DMS 273 (cell line): Measurements from ENCODE around the gene RNF213.
A peak's percentile ranks its signal among the peaks of the same experiment; 100 is the strongest.
"Not testable (repeated sequence)": the region's sequence is repeated elsewhere in the genome, so short reads cannot be mapped to it uniquely, and the experiment has no call there.

ENCODE experiments used
- DNase-seq: peaks from one replicate; lab custom pipeline; 2025; ENCODE audit not compliant: unreplicated experiment; lab: John Stamatoyannopoulos, UW

Gene RNF213

DNA sequence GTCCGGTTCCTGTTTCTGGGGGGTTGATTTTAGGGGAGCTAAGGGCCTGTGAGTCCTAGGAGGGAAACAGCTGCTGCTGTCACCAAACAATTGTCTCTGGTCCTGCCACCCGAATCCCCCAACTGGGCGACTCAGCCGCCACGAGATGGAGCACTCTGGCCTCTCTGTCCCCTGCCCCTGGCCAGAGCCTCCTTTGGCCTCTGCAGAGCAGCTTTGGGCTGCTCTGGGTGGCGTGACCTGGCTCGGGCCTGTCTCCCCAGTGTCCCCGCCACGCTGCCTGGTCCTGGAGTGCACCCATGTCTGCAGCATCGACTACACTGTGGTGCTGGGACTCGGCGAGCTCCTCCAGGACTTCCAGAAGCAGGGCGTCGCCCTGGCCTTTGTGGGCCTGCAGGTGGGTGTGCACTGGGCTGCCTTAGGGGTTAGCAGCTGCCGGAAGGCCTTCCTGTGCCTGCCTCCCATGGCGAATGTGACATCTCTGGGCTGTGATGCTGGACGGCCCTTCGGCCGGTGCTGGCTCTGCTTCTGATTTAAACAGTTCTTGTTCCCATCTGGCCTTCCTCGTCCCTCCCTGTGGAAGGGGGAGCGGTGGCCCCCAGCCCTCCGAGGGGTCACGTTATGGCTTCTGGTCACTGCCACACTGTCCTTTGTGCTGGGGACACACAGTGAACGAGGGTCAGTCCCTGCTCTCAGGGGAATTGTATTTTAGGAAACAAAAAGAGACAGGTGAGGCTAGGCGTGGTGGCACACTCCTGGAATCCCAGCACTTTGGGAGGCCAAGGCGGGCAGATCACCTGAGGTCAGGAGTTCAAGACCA, 11.6 kb upstream of the RNF213 start:
- DNase-seq: no peak

DNA sequence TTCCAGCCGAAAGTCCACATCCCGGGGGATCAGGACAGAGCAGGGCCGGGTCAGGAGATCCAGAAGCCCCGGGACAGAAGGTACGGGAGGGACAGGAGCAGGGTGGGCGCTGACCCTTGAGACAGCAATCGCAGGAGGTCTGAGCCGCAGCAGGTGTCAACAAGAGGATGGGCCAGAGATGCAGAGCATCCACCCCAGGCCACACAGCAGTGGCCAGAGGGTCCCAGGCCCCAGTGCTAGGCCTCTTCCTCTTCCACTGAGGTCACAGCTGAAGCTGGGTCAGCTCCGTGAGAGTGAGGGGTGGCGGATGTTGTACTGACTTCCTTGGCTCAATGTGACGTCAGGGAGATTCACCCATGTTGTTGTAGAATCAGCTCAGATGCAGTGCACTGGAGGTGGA, 8.7 kb upstream of the RNF213 start:
- DNase-seq: no peak

DNA sequence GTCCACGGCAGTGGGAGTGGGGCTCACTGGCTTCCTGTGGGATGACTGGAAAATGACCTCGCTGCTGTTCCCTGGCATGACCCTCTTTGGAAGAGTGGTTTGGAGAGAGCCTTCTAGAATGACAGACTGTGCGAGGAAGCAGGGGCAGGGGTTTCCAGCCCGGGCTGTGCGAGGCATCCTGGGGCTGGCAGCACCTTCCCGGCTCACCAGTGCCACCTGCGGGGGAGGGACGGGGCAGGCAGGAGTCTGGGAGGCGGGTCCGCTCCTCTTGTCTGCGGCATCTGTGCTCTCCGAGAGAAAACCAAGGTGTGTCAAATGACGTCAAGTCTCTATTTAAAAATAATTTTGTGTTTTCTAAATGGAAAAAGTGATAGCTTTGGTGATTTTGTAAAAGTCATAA, 7.8 kb upstream of the RNF213 start:
- DNase-seq: peak; percentile 85

DNA sequence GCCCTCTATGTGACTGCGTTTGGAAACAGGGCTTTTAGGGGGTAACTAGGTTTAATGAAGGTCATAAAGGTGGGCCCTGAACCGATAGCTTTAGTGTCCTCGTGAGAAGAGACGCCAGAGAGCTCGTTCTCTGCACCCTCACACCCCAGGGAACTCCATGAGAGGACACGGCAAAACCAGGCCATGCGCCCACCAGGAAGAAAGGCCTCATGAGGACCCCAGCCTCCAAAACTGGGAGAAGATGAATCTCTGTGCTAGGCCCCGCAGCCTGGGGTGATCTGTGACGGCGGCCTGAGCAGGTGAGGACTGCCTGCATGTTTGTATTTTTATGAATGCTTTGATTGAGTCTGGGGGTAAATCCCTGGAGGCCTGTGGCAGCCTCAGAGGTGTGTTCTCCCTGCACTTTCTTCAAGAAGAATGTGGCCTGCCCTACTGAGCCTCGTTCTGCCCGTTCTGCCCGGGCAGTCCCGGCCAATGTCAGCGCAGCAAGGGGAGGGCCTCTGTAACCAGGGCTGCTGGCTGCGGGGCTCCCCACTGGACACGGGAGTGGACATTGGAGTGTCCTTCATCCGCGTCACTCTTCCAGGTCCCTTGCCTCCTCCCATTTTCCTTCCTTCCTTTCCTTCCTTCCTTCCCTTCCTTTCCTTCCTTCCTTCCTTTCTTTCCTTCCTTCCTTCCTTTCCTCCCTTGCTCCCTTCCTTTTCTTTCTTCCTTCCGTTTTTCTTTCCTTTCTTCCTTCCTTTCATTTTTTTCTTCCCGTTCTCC, 6.8 kb upstream of the RNF213 start:
- no peak for DNase-seq

DNA sequence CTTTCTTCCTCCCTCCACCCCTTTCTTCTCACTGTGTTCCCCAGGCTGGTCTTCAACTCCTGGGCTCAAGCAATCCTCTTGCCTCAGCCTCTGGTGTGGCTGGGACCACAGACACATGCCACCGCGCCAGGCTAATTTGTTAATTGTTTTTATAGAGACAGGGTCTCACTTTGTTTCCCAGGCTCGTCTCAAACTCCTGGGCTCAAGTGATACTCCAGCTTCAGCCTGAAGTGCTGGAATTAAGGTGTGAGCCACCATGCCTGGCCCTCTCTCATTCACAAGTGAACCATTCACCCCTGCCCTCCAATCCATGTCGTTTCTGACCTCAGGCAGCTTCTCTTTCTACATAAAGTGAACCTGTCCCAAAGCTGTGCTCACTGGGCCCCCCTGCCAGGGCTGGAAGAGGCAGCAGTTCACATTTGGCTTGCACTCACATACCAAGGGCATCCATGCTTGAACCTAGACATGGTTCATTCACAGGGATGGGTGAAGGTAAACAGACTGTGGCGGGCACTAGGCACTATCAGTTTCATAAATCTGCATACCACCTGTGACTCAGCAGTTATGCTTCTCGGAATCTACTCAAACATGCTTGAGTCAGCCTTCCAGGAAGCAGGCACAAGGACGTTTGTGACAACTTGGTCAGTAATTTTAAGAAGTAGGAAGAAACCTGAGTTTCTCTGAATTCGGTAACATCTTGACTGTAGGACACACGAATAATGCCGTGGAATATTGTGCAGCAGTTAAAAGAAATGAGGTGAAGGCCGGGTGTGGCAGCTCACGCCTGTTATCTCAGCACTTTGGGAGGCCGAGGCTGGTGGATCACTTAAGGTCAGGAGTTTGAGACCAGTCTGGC, 6.0 kb upstream of the RNF213 start:
- peak; percentile 71 for DNase-seq

DNA sequence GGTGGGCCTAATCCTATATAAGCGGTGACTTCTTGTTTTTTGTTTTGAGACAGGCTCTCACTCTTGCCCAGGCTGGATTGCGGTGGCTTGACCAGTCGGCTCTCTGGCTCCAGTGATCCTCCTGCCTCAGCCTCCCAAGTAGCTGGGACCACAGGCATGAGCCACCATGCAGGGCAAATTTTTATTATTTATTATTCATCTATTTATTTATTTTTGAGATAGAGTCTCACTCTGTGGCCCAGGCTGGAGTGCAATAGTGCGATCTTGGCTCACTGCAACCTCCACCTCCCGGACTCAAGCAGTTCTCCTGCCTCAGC, 4.7 kb upstream of the RNF213 start:
- no peak for DNase-seq

DNA sequence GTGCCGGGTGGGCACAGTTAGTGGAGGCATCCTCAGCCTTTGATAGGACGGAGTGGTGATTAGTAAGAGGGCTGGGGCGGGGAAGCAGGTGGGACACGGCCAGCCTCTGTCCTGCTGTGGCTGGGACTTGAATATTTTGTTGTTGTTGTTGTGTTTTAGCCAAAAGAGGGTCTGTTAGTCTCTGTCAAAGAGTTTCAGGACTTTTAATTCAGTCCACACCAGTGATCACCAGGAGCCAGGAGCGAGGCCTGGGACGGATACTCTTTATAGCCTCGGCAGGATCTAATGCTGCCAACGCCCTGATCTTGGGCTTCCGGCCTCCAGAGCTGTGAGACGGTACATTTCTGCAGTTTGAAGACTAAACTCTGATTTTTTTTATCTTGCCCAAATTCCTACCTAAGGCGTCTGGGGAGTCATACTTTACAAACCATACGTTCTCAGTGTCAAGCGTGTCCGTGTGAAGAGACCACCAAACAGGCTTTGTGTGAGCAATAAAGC, 2.9 kb upstream of the RNF213 start:
- no peak for DNase-seq

DNA sequence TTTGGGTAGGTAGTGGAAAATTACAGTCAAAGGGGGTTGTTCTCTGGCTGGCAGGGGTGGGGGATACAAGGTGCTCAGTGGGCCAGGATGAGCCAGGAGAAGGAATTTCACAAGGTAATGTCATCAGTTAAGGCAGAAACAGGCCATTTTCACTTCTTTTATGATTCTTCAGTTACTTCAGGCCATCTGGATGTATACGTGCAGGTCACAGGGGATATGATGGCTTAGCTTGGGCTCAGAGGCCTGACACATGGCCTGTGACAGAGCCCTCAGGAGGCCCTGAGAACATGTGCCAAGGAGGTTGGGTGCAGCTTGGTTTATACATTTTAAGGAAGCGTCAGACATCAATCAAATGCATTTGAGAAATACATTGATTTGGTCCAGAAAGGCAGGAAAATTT, 2.4 kb upstream of the RNF213 start:
- DNase-seq: not testable (repeated sequence)

DNA sequence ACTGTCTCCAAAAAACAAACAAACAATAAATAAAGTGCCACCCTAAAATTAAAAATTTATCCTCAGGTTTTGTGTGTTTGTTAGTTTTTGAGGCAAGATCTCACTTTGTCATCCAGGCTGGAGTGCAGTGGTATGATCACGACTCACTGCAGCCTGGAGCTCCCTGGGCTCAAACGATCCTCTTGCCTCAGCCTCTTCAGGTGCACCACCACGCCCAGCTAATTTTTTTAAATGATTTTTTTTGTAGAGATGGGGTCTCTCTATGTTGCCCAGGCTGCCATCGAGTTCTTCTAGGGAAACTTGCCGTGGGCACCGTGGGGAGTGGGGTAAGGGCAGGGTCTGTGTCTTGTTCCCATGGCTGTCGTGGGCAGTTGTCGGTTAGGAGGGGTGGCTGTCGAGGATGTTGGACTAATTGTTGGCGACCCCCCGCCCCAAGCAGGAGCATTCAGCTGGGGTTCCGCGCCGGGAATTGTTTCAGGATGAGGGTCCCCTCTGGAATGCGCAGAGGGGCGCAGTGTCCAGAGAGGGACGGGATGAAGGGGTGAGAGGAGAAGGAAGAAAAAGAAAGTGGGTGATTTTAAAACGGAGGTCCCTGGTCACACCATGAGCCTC, 1.1 kb upstream of the RNF213 start:
- DNase-seq: no peak

DNA sequence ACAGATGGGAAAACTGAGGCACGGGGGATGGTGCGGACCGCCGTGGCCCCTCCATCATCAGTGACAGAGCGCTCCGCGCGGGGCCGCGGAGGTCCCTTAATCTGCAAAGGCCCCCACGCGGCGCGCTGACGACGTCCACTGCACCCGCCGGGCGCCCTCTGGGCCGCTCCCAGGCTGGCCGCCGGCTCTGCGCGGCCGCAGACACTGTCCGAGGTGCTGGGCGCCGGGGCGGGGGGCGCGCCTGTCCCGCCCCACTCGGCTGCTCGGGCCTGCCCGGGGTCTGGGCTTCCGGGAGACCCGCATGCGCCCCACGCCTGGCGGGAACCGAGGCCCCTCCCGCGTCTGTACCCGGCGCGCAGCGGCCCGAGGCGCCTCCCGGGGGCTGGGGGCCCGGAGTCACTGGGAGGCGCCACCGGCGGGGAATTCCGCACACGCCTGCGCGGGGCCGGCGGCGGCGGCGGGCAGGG, 550 bp upstream of the RNF213 start:
- DNase-seq: peak; percentile 85

DNA sequence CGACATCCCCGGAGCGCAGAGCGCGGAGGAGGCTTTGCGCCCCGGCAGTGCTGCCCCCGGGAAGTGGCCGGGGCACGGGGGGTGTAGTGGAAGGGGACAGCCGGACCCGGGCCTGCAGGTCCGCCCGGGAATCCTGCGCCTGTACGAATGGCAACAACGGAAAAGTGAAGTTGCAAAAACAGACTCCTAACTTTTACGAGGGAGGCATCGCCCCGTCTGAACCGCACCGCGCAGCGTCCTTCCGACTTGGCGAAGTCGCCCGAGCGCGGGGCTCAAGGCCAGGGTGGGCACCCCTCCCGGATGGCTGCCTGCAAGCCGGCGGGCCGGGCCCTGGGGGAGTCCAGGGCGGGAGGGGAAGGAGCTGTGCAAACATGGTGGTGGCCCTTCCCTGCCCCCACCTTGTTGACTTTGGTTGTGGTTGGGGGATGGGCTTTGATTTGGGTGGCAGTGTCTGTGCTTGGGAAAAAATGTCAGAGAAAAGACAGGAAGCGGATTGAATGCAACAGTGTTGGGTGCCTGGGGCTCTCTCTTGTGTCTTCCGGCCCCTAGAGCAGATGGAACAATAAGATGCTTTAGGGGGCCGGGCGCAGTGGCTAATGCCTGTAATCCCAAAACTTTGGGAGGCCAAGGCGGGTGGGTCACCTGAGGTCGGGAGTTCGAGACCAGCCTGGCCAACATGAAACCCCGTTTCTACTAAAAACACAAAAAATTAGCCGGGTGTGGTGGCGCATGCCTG, 675 bp downstream of the RNF213 start:
- peak; percentile 54 for DNase-seq

DNA sequence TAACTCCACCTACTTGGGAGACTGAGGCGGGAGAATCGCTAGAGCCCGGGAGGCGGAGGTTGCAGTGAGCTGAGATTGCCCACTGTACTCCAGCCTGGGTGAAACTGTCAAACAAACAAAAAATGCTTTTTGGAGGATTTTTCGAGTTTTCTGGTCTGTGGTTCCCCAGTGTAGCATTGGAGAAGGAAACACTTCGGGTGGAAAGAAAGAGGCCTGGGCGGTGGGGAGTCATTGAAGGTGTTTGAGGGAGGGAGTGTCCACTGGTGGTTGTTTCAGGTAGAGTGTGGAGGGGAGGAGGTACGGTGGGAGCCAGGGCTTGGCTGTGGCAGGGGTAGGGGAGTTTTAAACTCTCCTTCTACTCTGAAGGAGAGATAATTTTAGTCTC, 1.2 kb downstream of the RNF213 start:
- DNase-seq: no peak

DNA sequence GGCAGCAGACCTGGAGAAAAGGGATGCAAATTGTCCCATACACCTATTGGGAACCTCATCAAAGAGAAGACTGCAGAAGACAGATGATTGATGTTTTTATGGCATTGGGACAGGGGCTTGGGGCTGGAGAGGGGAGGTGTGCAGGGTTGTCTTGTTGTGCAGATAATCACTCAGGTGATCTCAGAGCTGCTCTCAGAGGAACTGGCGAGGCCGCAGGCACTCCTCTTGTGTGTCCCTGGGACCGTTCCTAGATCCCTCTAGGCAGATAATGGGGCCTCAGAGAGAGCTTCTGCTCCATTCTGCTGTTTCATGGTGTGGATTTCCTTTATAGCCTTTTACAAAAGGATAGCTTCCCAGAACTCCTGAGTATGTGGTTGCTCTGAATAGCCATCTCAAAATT, 1.6 kb downstream of the RNF213 start:
- peak; percentile 27 for DNase-seq

DNA sequence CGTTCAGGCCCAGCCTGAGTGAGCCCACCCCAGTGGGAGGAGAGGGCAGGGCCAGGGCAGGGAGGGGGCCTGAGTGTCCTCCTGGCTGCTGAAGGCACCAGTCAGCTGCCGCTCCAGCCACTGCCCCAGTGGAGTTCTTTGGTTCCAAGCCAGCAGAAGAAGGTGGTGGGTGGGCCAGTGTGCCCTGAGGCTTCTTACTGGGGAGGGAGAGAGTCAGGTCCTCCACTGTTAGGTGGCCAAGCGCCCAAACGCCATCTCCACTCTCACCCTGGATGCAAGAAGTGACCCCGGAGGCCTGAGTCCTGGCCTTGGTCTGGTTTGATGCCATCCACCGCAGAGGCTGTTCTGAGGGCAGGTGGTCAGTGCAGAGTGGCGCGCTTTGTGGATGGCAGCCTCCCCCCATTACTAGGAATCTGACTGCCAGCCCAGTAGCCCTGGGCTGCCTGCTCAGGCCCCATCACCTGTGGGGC, 2.2 kb downstream of the RNF213 start:
- DNase-seq: no peak

DNA sequence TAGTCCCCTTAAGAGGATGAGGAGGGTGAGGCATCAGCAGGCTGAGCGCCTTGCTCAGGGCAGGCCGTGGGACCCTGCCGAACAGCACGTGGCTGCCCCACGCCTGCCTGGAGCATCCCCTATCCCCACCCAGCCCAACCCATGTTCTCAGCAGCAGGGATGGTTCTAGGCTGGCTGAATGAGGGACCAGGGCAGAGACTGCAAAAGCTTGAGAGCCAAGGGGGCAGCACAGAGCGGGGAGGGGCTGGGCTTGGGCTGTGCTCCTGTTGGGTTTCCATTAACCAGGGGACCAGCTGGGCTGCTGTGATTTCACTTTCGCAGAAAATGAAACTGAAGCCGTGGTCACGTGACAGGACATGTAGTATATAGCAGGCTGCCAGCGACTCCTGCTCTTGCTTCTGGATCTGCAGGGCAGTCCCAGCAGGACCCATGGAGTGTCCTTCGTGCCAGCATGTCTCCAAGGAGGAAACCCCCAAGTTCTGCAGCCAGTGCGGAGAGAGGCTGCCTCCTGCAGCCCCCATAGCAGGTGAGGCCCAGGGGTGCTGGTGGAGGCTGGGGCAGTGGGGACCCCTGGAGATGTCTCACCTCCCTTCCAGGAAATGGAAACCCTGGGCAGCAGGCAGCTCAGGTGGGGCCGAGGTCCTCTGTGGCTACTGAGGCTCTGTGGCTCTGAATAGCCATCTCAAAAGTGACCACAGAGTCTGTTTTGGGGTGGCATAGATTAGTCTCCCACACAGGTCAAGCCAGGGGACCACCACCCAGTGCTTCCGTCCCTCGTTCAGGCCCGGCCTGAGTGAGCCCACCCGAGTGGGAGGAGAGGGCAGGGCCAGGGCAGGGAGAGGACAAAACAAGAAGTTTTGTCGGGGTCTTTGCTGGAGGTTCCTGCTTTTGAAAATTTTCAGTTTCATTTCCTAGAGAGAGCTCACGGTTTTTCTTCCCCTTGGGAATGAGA, 2.9 kb downstream of the RNF213 start:
- peak; percentile 97 for DNase-seq

DNA sequence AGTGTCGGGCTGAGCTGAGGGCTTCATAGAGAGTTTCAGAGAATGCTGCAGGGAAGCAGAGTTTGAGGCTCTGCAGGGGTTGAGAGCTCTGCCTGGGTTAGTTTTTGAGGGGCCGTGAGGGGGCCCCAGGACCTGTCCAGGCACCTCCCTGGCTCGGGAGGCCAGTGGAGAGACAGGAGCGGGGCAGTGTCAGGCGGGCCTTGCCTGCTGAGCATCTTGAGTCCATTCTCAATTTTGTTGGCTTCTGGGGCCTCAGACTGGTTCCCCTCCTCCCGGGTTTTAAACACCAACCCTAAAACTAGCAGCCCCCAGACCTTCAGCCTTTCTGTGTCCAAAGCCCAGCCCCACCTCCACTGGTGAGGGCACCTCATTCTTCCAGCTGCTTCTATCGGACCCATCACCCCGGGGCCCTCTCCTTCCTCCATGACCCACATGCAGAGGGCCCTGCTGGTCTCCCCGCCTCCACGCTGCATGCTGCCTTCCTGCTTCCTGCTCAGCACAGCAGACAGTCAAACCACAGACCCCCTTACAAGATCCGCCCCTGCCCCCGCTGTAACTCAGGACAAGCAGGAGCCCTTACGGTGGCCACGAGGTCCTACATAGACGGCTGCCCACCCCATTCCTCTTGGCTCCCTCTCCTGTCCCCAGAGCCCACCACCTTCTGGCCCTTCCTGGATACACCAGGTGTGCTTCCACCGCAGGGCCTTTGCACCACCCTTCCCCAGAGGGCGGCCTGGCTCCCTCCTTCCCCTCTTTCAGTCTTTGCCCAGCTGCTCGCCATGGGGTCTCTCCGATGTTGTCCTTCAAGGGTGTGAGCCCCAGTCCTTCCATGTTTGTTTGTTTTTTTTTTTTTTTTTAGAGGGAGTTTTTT, 3.8 kb downstream of the RNF213 start:
- DNase-seq: no peak

DNA sequence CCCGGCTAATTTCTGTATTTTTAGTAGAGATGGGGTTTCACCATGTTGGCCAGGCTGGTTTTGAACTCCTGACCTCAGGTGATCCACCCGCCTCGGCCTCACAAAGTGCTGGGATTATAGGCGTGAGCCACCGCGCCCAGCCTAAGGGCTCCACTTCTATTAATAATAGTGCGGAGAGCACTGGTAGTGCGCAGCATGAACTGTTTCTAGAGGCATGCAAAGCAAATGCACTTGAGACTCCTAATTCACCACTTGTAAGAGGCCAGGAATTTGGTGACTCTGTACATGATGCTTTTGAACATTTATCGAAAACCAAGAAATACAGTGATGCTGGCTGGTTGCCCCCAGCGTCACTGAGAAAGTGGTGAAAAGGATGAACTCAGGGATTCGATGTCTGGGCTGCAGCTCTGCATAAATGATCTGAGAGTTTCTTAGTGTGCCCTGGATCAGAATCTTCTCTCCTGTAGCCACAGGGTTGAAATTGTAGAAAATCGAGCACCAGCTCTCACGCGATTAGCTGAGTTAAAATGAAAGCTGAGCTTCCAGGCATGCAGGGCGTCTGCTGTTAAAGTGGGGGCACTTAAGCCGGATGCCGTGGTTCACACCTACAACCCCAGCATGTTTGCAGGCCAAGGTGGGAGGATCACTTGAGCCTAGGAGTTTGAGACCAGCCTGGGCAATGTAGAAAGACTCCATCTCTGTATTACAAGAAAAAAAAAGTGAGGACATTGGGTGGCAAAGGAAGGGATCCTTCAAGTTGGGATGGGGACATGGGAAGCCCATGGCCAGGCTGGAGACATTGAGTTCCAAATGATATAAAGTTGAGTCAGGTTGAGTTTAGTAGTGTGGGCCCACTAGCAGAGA, 4.8 kb downstream of the RNF213 start:
- DNase-seq: no peak
